ENCODE data around the gene NXNL2.
A peak's percentile ranks its signal among the peaks of the same experiment; 100 is the strongest.

NXNL2 gene

DNA sequence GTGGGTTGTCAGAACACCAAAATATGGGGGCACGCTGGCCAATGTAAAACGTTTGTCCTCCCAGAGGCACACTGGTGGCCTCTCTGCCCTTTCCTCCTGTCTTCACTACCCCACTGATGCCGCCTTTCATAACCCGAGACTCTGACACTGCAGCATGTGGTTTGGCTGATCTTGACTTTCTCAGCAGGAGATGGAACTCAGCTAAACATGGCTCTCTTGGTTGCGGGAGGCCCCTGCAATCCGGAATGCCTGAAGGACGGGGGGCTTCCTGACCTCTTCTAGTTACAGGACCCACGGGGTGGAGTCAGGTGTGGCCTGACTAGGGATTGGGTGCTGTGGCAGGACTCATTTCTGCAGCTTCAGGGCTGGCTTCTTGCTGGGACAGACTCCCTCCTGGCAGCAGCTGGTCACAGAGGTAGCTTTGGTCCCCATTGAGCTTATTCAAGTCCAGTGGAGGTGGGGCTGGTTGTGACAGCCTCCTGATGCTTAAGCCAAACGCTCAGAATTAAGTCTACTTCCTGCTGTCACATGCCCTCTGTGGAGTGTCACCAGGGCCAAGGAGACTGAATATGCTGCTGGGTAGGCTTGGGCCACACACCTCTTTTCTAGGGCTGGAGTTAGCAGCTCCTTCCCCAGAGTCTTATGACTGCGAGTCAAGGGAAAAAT is 44.2 kb downstream of the NXNL2 start:
- H3K23ac ChIP-seq (ENCODE audit: low read length), result no peak overlapping the region
- H4K91ac ChIP-seq (ENCODE audit: low read depth, low read length), result peak overlapping the region; percentile 16
- no peaks in the 10 kb centered on the region for H3K36me3 ChIP-seq (ENCODE audit: control insufficient read depth in 1 of 2, insufficient read depth in 2 of 2, low read length in 2 of 2)
- no peak overlapping the region for H3K18ac ChIP-seq (ENCODE audit: low read length)
- no peak for DNase-seq
- H3K27me3 ChIP-seq (ENCODE audit: insufficient read depth, low read length), result no peaks in the 10 kb centered on the region
- H3K27ac ChIP-seq (ENCODE audit: low read depth, low read length), result no peak overlapping the region
- H3K79me2 ChIP-seq (ENCODE audit: control insufficient read depth, insufficient read depth, low read length, poor library complexity), result no peaks in the 10 kb centered on the region
- H3K79me1 ChIP-seq (ENCODE audit: low read length), result peaks cover 2% of the 10 kb centered on the region
- no peak overlapping the region for H3K4ac ChIP-seq (ENCODE audit: low read depth, low read length)
- no peak overlapping the region for H3K9ac ChIP-seq (ENCODE audit: low read length)
- no peak overlapping the region for H3K4me3 ChIP-seq (ENCODE audit: low read depth, low read length)
- no peaks in the 10 kb centered on the region for H3K9me3 ChIP-seq (ENCODE audit: insufficient read depth, low read depth, low read length)
- no peak overlapping the region for H3K14ac ChIP-seq (ENCODE audit: low read length)
- no peak overlapping the region for H3K4me2 ChIP-seq (ENCODE audit: low read length)
- no peak overlapping the region for H2BK5ac ChIP-seq (ENCODE audit: low read depth, low read length, poor library complexity)
- no peak overlapping the region for H2BK120ac ChIP-seq (ENCODE audit: insufficient read depth, low read length, poor library complexity)
- no peak overlapping the region for H2AFZ ChIP-seq (ENCODE audit: insufficient read depth, low read length, poor library complexity)
- WGBS (ENCODE audit: extremely low coverage, insufficient coverage, insufficient read length), result no CpG with 5 or more reads among the region's 10 CpGs
- H4K8ac ChIP-seq (ENCODE audit: low read depth, low read length), result no peak overlapping the region
- no peak overlapping the region for H2AK5ac ChIP-seq (ENCODE audit: low read length)
- H2BK12ac ChIP-seq (ENCODE audit: low read length), result no peak overlapping the region
- peaks cover 2% of the 10 kb centered on the region in 2 experiments for H3K4me1 ChIP-seq (ENCODE audit: control insufficient read depth in 1 of 2, insufficient read depth in 2 of 2, low read length in 2 of 2)
- H4K12ac ChIP-seq (ENCODE audit: low read depth, low read length), result no peak overlapping the region

DNA sequence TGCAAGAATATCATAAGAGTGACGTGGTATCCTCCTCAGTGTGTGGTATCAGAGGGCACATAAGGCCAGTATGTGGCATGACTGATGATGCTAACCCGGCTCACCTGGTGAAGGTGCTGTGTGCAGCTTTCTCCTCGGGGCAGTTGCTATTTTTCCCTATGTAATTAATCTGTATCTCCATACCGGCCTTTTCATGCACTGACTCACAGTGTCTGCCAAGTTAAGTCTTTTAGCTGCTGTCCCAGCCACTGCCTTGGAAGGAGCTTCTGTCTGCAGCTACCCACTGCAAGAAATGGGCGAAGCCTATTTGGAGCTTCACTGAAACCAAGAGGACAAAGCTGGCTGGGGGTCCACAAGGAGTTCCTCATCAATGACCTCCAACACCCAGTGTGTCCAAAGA is 46.0 kb downstream of the NXNL2 start:
- H3K4me1 ChIP-seq (ENCODE audit: control insufficient read depth in 1 of 2, insufficient read depth in 2 of 2, low read length in 2 of 2), result peaks cover 2% of the 10 kb centered on the region in 2 experiments

DNA sequence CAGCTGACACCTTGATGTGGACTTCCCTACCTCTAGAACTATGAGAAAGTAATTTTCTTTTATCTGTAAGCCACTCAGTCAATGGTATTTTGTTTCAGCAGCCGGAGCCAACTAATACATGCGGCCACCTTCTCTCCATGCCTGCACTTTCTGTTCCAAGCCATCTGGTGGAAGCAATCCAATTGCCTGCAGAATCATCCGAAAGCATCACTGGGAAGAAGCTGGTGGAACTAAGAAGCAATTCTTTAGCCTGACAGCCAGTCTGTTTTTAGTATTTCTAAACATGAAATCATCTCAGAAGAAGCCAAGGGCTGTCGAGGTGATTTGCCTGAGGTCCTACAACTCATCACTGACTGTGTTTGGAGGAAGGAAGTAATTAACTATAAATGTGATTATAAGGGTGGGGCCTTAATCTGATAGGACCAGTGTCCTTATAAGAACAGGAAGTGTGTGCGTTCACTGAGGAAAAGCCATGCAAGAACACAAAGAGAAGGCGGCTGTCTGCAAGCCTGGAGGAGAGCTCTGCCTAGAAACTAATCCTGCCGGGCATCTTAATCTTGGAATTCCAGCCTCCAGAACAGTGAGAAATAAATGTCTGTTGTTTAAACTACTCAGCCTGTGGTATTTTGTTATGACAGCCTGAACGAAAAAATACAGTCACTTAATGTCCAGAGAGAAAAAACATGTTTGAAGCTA is 49.1 kb downstream of the NXNL2 start:
- Histone ChIP-seq H3K4me1 (ENCODE audit: control insufficient read depth in 1 of 2, insufficient read depth in 2 of 2, low read length in 2 of 2) (no peaks in the 10 kb centered on the region), H2AK5ac (ENCODE audit: low read length) (no peak overlapping the region), H2BK5ac (ENCODE audit: low read depth, low read length, poor library complexity) (no peak overlapping the region), H3K27me3 (ENCODE audit: insufficient read depth, low read length) (no peaks in the 10 kb centered on the region), H4K91ac (ENCODE audit: low read depth, low read length) (no peak overlapping the region), H3K9ac (ENCODE audit: low read length) (no peak overlapping the region), H2AFZ (ENCODE audit: insufficient read depth, low read length, poor library complexity) (no peak overlapping the region), H3K4me2 (ENCODE audit: low read length) (no peak overlapping the region), H3K79me1 (ENCODE audit: low read length) (no peaks in the 10 kb centered on the region), H2BK120ac (ENCODE audit: insufficient read depth, low read length, poor library complexity) (no peak overlapping the region), H3K9me3 (ENCODE audit: insufficient read depth, low read depth, low read length) (no peaks in the 10 kb centered on the region), H3K36me3 (ENCODE audit: control insufficient read depth in 1 of 2, insufficient read depth in 2 of 2, low read length in 2 of 2) (no peaks in the 10 kb centered on the region), H3K79me2 (ENCODE audit: control insufficient read depth, insufficient read depth, low read length, poor library complexity) (no peaks in the 10 kb centered on the region), H3K4me3 (ENCODE audit: low read depth, low read length) (no peak overlapping the region), H3K14ac (ENCODE audit: low read length) (no peak overlapping the region), H4K8ac (ENCODE audit: low read depth, low read length) (no peak overlapping the region), H2BK12ac (ENCODE audit: low read length) (no peak overlapping the region), H3K27ac (ENCODE audit: low read depth, low read length) (no peak overlapping the region), H3K23ac (ENCODE audit: low read length) (no peak overlapping the region), H4K12ac (ENCODE audit: low read depth, low read length) (no peak overlapping the region), H3K18ac (ENCODE audit: low read length) (no peak overlapping the region), H3K4ac (ENCODE audit: low read depth, low read length) (no peak overlapping the region)
- WGBS (ENCODE audit: extremely low coverage, insufficient coverage, insufficient read length), result no CpG with 5 or more reads among the region's 8 CpGs
- no peak for DNase-seq

More for the DNA sequence above, 46.0 kb downstream of the NXNL2 start:
- Histone ChIP-seq H3K4me3 (ENCODE audit: low read depth, low read length) (no peak overlapping the region), H2AFZ (ENCODE audit: insufficient read depth, low read length, poor library complexity) (no peak overlapping the region), H3K79me1 (ENCODE audit: low read length) (peaks cover 2% of the 10 kb centered on the region), H3K36me3 (ENCODE audit: control insufficient read depth in 1 of 2, insufficient read depth in 2 of 2, low read length in 2 of 2) (no peaks in the 10 kb centered on the region), H3K18ac (ENCODE audit: low read length) (no peak overlapping the region), H2BK120ac (ENCODE audit: insufficient read depth, low read length, poor library complexity) (no peak overlapping the region), H3K27me3 (ENCODE audit: insufficient read depth, low read length) (no peaks in the 10 kb centered on the region), H3K4ac (ENCODE audit: low read depth, low read length) (no peak overlapping the region), H3K27ac (ENCODE audit: low read depth, low read length) (no peak overlapping the region), H3K4me2 (ENCODE audit: low read length) (no peak overlapping the region), H2BK12ac (ENCODE audit: low read length) (no peak overlapping the region), H4K8ac (ENCODE audit: low read depth, low read length) (no peak overlapping the region), H4K91ac (ENCODE audit: low read depth, low read length) (no peak overlapping the region), H3K9ac (ENCODE audit: low read length) (no peak overlapping the region), H2AK5ac (ENCODE audit: low read length) (no peak overlapping the region), H3K9me3 (ENCODE audit: insufficient read depth, low read depth, low read length) (no peaks in the 10 kb centered on the region), H2BK5ac (ENCODE audit: low read depth, low read length, poor library complexity) (no peak overlapping the region), H3K79me2 (ENCODE audit: control insufficient read depth, insufficient read depth, low read length, poor library complexity) (no peaks in the 10 kb centered on the region), H3K23ac (ENCODE audit: low read length) (no peak overlapping the region), H4K12ac (ENCODE audit: low read depth, low read length) (no peak overlapping the region), H3K14ac (ENCODE audit: low read length) (no peak overlapping the region)
- WGBS (ENCODE audit: extremely low coverage, insufficient coverage, insufficient read length), result no CpG with 5 or more reads among the region's 5 CpGs
- no peak for DNase-seq

DNA sequence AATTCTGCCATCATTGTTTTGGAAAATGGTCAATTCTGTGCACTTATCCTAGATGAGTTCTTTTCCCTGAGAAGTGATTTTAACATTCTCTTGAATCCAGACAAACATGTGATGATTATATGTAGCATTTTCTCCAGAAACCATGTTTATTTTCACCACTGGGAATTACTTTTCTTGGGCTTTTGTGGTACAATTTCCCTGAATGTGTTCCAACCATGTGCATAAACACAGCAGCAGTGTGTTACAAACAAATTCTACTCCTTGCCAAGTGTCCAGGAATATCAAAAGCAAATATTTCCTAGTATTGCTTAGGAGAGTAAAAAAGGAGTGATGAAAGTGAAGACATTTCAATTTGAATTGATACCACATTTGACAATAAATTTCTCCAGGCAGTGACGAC is 50.4 kb downstream of the NXNL2 start:
- no peak overlapping the region for H3K4me3 ChIP-seq (ENCODE audit: low read depth, low read length)
- no peaks in the 10 kb centered on the region for H3K79me1 ChIP-seq (ENCODE audit: low read length)
- H3K14ac ChIP-seq (ENCODE audit: low read length), result no peak overlapping the region
- H4K91ac ChIP-seq (ENCODE audit: low read depth, low read length), result no peak overlapping the region
- H2AFZ ChIP-seq (ENCODE audit: insufficient read depth, low read length, poor library complexity), result no peak overlapping the region
- H3K27ac ChIP-seq (ENCODE audit: low read depth, low read length), result no peak overlapping the region
- no peak overlapping the region for H3K4me2 ChIP-seq (ENCODE audit: low read length)
- H3K4me1 ChIP-seq (ENCODE audit: control insufficient read depth in 1 of 2, insufficient read depth in 2 of 2, low read length in 2 of 2), result no peaks in the 10 kb centered on the region
- H2BK12ac ChIP-seq (ENCODE audit: low read length), result no peak overlapping the region
- H2AK5ac ChIP-seq (ENCODE audit: low read length), result no peak overlapping the region
- H3K36me3 ChIP-seq (ENCODE audit: control insufficient read depth in 1 of 2, insufficient read depth in 2 of 2, low read length in 2 of 2), result no peaks in the 10 kb centered on the region
- H4K12ac ChIP-seq (ENCODE audit: low read depth, low read length), result no peak overlapping the region
- no peak overlapping the region for H2BK120ac ChIP-seq (ENCODE audit: insufficient read depth, low read length, poor library complexity)
- H3K18ac ChIP-seq (ENCODE audit: low read length), result no peak overlapping the region
- no peak overlapping the region for H2BK5ac ChIP-seq (ENCODE audit: low read depth, low read length, poor library complexity)
- H3K4ac ChIP-seq (ENCODE audit: low read depth, low read length), result no peak overlapping the region
- no peak overlapping the region for H4K8ac ChIP-seq (ENCODE audit: low read depth, low read length)
- DNase-seq, result no peak
- no peaks in the 10 kb centered on the region for H3K9me3 ChIP-seq (ENCODE audit: insufficient read depth, low read depth, low read length)
- no peak overlapping the region for H3K9ac ChIP-seq (ENCODE audit: low read length)
- H3K27me3 ChIP-seq (ENCODE audit: insufficient read depth, low read length), result no peaks in the 10 kb centered on the region
- no peak overlapping the region for H3K23ac ChIP-seq (ENCODE audit: low read length)
- no CpG with 5 or more reads among the region's 1 CpG for WGBS (ENCODE audit: extremely low coverage, insufficient coverage, insufficient read length)
- H3K79me2 ChIP-seq (ENCODE audit: control insufficient read depth, insufficient read depth, low read length, poor library complexity), result no peaks in the 10 kb centered on the region
